Endothelial cell of umbilical vein (primary cell): ENCODE measurements around the gene ADD1. TPM values are rescaled to one million over a fixed set of nuclear protein-coding genes. Genes with fewer than 3 reads are reported as not detected.

Experiments
- BruUV-seq: library from RNA; stranded (reverse); fragments of 400-500 nt; replicated peaks from 2 replicates; lab custom pipeline; 2021; lab: Mats Ljungman, UMichigan
- CTCF ChIA-PET: fragments of 300-600, 350-600 bp; sonication (Branson Sonifier 250); formaldehyde crosslinking; loops from one replicate; lab custom pipeline; 2021; ENCODE audit warnings: antibody characterized with exemption, inconsistent platforms; lab: Charles Lee
- POLR2A ChIA-PET: fragments of 300-600, 350-600 bp; sonication (Branson Sonifier 250); formaldehyde crosslinking; loops from one replicate; lab custom pipeline; 2021; ENCODE audit warnings: antibody characterized with exemption, inconsistent platforms; lab: Charles Lee
- DNase-seq: peaks from one replicate; pipeline ENCODE4 v3.0.0-alpha.2; 2011; ENCODE audit warnings: low read depth, low spot score
- FAIRE-seq: peaks from 2 replicates; lab custom pipeline; 2011; peaks lifted over from hg19 to GRCh38; lab: Jason Lieb, UNC
- H2AFZ ChIP-seq: 2 replicates; pipeline ENCODE4 v1.6.0; 2012; ENCODE audit warnings: low read depth, low read length, control low read depth, inconsistent platforms
- H3K27ac ChIP-seq: 2 replicates; pipeline ENCODE4 v1.5.1; 2011; ENCODE audit warnings: low read depth, mild to moderate bottlenecking, control low read depth, low read length, moderate library complexity; ENCODE audit not compliant: insufficient read depth
- H3K27me3 ChIP-seq, 2 experiments: 2 replicates each; pipeline versions ENCODE4 v1.6.0 to v1.6.1; 2011; ENCODE audit warnings: low read length in 2 of 2, mixed read lengths in 1 of 2; ENCODE audit not compliant: control insufficient read depth in 2 of 2, insufficient read depth in 2 of 2
- H3K36me3 ChIP-seq, 2 experiments: 2 replicates in 1 of 2; 3 replicates in 1 of 2; pipeline ENCODE4 v1.5.1; 2011; ENCODE audit warnings: low read length in 2 of 2, mild to moderate bottlenecking in 1 of 2, moderate library complexity in 1 of 2; ENCODE audit not compliant: control insufficient read depth in 2 of 2, insufficient read depth in 2 of 2; ENCODE audit errors: extremely low read depth in 1 of 2
- H3K4me1 ChIP-seq: 3 replicates; pipeline ENCODE4 v1.5.1; 2011; ENCODE audit warnings: mild to moderate bottlenecking, low read length; ENCODE audit not compliant: control insufficient read depth, insufficient read depth; ENCODE audit errors: extremely low read depth
- H3K4me2 ChIP-seq: 2 replicates; pipeline ENCODE4 v1.6.1; 2011; ENCODE audit warnings: low read length, control low read depth, mixed read lengths; ENCODE audit not compliant: insufficient read depth
- H3K4me3 ChIP-seq, 3 experiments: fragments of 200-600 bp in 1 of 3; sonication (generic), shearing (Covaris generic) in 1 of 3; replicated peaks in 1 of 3; 2 replicates each; pipeline ENCODE4 v1.5.1; 2011 to 2016; ENCODE audit warnings: control low read depth in 3 of 3, low read length in 3 of 3, mild to moderate bottlenecking in 2 of 3, inconsistent platforms in 1 of 3, low read depth in 1 of 3, moderate library complexity in 1 of 3; ENCODE audit not compliant: insufficient read depth in 1 of 3
- H3K79me2 ChIP-seq: 2 replicates; pipeline ENCODE4 v1.6.0; 2012; ENCODE audit warnings: low read length, inconsistent platforms; ENCODE audit not compliant: control insufficient read depth, insufficient read depth
- H3K9ac ChIP-seq: replicated peaks from 2 replicates; pipeline ENCODE3; 2011; ENCODE audit warnings: low read length, control low read depth; ENCODE audit not compliant: insufficient read depth; ENCODE audit errors: extremely low read depth
- H3K9me1 ChIP-seq: replicated peaks from 3 replicates; pipeline ENCODE4 v1.6.0; 2011; ENCODE audit warnings: mild to moderate bottlenecking, low read length; ENCODE audit not compliant: control insufficient read depth, insufficient read depth; ENCODE audit errors: extremely low read depth
- H3K9me3 ChIP-seq: replicated peaks from 2 replicates; pipeline ENCODE4 v1.5.1; 2012; ENCODE audit warnings: low read length, inconsistent platforms; ENCODE audit not compliant: control insufficient read depth, insufficient read depth
- H4K20me1 ChIP-seq: replicated peaks from 2 replicates; pipeline ENCODE3; 2011; ENCODE audit warnings: mild to moderate bottlenecking, low read length; ENCODE audit not compliant: control insufficient read depth, insufficient read depth; ENCODE audit errors: extremely low read depth
- EZH2 ChIP-seq: IDR thresholded peaks from 2 replicates; pipeline ENCODE4 v1.6.1; 2012; ENCODE audit warnings: borderline replicate concordance, low read depth, mild to moderate bottlenecking, moderate library complexity, low read length, inconsistent platforms; ENCODE audit not compliant: severe bottlenecking
- FOS ChIP-seq: IDR thresholded peaks from 2 replicates; pipeline ENCODE4 v1.6.1; 2011; ENCODE audit warnings: mild to moderate bottlenecking, low read length, moderate library complexity, borderline replicate concordance; ENCODE audit not compliant: insufficient read depth
- GATA2 ChIP-seq: IDR thresholded peaks from 2 replicates; pipeline ENCODE4 v1.7.0; 2011; ENCODE audit warnings: low read depth, mild to moderate bottlenecking, moderate library complexity, mixed read lengths, low read length; ENCODE audit not compliant: insufficient read length, insufficient read depth
- JUN ChIP-seq: IDR thresholded peaks from 2 replicates; pipeline ENCODE4 v1.6.1; 2011; ENCODE audit warnings: borderline replicate concordance, low read depth; ENCODE audit not compliant: insufficient read length, insufficient read depth
- MYC ChIP-seq: IDR thresholded peaks from one replicate; pipeline ENCODE4 v1.6.1; 2011; ENCODE audit warnings: mild to moderate bottlenecking, low read depth, low read length
- POLR2A ChIP-seq: IDR thresholded peaks from 2 replicates; pipeline ENCODE4 v1.6.1; 2012; ENCODE audit warnings: low read depth, mild to moderate bottlenecking, control low read depth, low read length
- POLR2AphosphoS5 ChIP-seq: IDR thresholded peaks from 2 replicates; pipeline ENCODE4 v1.6.1; 2012; ENCODE audit warnings: low read depth, mild to moderate bottlenecking, control low read depth, low read length, moderate library complexity; ENCODE audit not compliant: insufficient read depth
- dilution Hi-C: fragments of 300-500 bp; cut with MboI; formaldehyde crosslinking; loops from one replicate; pipeline ENCODE4 v1.15.0; 2019; ENCODE audit warnings: low sequenced_read_pairs; ENCODE audit not compliant: extremely low pct_ligation_motif_present
- intact Hi-C: fragments of 100-400 bp; cut with micrococcal nuclease; formaldehyde crosslinking; loops from one replicate; pipeline ENCODE4 v1.10.0; 2022
- polyA plus RNA-seq, 4 experiments: library from polyadenylated mRNA; depleted of rRNA in 3 of 4; stranded (reverse) in 3 of 4; unstranded in 1 of 4; fragments of >200 nt; gene quantifications; 2 replicates each; pipeline versions ENCODE4 v1.2.1 to v1.2.3, GENCODE V29; 2011 to 2012; ENCODE audit warnings: missing spikeins in 1 of 4
- total RNA-seq: library from RNA; stranded (reverse); gene quantifications from 2 replicates; pipeline ENCODE4 v1.2.3, GENCODE V29; 2021
- TF ChIP-seq, protein P1 (sequence below), 2 donors: IDR thresholded peaks; 1 replicate in 1 of 2; 2 replicates in 1 of 2; pipeline ENCODE4 v1.5.1; 2011; ENCODE audit warnings: low read length in 2 of 2, mild to moderate bottlenecking in 2 of 2, moderate library complexity in 2 of 2, control low read depth in 1 of 2, inconsistent platforms in 1 of 2, low read depth in 1 of 2; ENCODE audit not compliant: insufficient read depth in 1 of 2; ENCODE audit errors: extremely low read depth in 1 of 2
- TF ChIP-seq, protein P2 (sequence below): IDR thresholded peaks from 2 replicates; pipeline ENCODE4 v1.6.1; 2011; ENCODE audit not compliant: insufficient read depth, insufficient read length

Gene ADD1
- total and polyA plus RNA-seq, 2 donors (not counting 3 experiments of a cell fraction or from before 2014, with no cell fraction given) = 219 to 305 TPM

DNA sequence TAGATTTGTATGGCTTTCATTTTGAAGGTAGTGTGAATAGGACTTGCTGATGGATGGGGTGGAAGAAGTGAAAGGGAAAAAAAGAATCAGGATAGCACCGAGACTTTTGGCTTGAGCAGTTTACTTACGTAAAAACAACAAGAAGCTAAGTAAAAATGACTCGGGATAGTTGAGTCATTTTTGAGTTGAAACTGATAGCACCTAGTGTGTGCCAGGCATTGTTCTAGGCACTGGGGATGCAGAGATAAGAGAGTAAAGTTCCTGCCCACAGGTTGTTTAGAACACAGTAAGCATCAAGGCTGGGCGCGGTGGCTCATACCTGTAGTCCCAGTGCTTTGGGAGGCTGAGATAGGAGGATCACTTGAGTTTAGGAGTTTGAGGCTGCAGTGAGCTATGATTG is 34.7 kb downstream of the ADD1 start:
- H3K4me2 ChIP-seq = no peak overlapping the region
- intact Hi-C loops (no loop called here), dilution Hi-C loops (no loop called here)
- H2AFZ ChIP-seq = no peak overlapping the region
- FAIRE-seq (no peak), DNase-seq (peak; percentile 24)
- H3K36me3 ChIP-seq = peaks cover 4 to 7% of the 10 kb centered on the region in 2 experiments
- H3K27me3 ChIP-seq = no peaks in the 10 kb centered on the region
- ChIA-PET CTCF (interaction anchor here (1.4 to 2.4 kb wide), 2 partner anchors 13 to 115 kb away, joined by 4 to 11 read pairs; no protein-coding TSS in a partner anchor), POLR2A (no interaction called here)
- H4K20me1 ChIP-seq = peaks cover 3% of the 10 kb centered on the region
- H3K4me3 ChIP-seq = no peak overlapping the region
- TF ChIP-seq, protein P1, sequence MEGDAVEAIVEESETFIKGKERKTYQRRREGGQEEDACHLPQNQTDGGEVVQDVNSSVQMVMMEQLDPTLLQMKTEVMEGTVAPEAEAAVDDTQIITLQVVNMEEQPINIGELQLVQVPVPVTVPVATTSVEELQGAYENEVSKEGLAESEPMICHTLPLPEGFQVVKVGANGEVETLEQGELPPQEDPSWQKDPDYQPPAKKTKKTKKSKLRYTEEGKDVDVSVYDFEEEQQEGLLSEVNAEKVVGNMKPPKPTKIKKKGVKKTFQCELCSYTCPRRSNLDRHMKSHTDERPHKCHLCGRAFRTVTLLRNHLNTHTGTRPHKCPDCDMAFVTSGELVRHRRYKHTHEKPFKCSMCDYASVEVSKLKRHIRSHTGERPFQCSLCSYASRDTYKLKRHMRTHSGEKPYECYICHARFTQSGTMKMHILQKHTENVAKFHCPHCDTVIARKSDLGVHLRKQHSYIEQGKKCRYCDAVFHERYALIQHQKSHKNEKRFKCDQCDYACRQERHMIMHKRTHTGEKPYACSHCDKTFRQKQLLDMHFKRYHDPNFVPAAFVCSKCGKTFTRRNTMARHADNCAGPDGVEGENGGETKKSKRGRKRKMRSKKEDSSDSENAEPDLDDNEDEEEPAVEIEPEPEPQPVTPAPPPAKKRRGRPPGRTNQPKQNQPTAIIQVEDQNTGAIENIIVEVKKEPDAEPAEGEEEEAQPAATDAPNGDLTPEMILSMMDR (IDR thresholded peaks at IDR 0.05; ENCODE audit: extremely low read depth in 1 of 2, insufficient read depth in 1 of 2, low read depth in 1 of 2, low read length in 2 of 2) = no peak
- TF ChIP-seq GATA2 (peak; percentile 36), MYC (no peak)
- no TSS peak for BruUV-seq
- no peaks in the 10 kb centered on the region for H3K9me1 ChIP-seq
- H3K79me2 ChIP-seq = peaks cover 48% of the 10 kb centered on the region
- peaks cover 18% of the 10 kb centered on the region for H3K4me1 ChIP-seq
- H3K9ac ChIP-seq = no peak overlapping the region
- no peaks in the 10 kb centered on the region for H3K9me3 ChIP-seq
- H3K27ac ChIP-seq = no peak overlapping the region

DNA sequence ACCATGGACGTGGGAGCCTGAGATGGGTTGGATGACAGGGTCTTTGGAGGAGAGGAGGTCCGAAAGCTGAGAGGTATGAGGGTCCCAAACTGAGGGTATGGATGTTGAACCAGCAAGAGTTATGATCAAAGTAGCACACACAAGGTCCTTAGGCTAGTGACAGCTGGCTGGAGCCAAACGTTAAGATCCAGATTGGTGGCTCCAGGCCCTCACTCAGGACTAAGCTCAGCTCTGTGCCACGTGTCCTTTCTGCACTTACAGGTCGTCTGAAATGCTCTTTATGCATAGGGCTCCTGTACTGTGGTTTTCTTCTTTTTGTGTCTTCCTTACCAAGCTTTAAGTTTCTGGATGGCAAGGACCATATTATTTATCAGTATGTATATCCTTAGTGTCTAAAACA is 35.4 kb downstream of the ADD1 start:
- Histone ChIP-seq H3K27ac (no peak overlapping the region), H3K9ac (no peak overlapping the region), H3K36me3 (peaks cover 4 to 7% of the 10 kb centered on the region in 2 experiments), H3K9me1 (no peaks in the 10 kb centered on the region), H4K20me1 (peaks cover 3% of the 10 kb centered on the region), H3K9me3 (no peaks in the 10 kb centered on the region), H3K4me3 (no peak overlapping the region), H3K4me1 (peaks cover 18% of the 10 kb centered on the region), H3K27me3 (no peaks in the 10 kb centered on the region), H2AFZ (no peak overlapping the region), H3K79me2 (peaks cover 41% of the 10 kb centered on the region), H3K4me2 (no peak overlapping the region)
- FAIRE-seq (no peak), DNase-seq (no peak)
- POLR2A ChIA-PET = no interaction called here
- CTCF ChIA-PET = interaction anchor here (1.0 to 2.4 kb wide), 6 partner anchors 7 to 115 kb away, joined by 3 to 11 read pairs (median 4); no protein-coding TSS in a partner anchor
- TF ChIP-seq FOS (no peak), EZH2 (no peak), POLR2A (no peak), MYC (no peak), GATA2 (no peak), POLR2AphosphoS5 (no peak), JUN (no peak)
- TF ChIP-seq, protein P2, sequence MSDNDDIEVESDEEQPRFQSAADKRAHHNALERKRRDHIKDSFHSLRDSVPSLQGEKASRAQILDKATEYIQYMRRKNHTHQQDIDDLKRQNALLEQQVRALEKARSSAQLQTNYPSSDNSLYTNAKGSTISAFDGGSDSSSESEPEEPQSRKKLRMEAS = no peak
- TF ChIP-seq, protein P1 (IDR thresholded peaks at IDR 0.05; ENCODE audit: extremely low read depth in 1 of 2, insufficient read depth in 1 of 2, low read depth in 1 of 2, low read length in 2 of 2) = no peak
- no TSS peak for BruUV-seq
- dilution Hi-C loops (no loop called here), intact Hi-C loops (no loop called here)
